GM10266 (cell line): ENCODE results near the gene CHN1.

Experiments
- DNase-seq: peaks from one replicate; pipeline ENCODE4 v3.0.0; 2012; ENCODE audit errors: extremely low spot score
- CTCF ChIP-seq: IDR thresholded peaks from 2 replicates; pipeline ENCODE4 v1.5.1; 2012; ENCODE audit warnings: mild to moderate bottlenecking, low read depth; ENCODE audit not compliant: control insufficient read depth, insufficient read depth; ENCODE audit errors: missing control alignments

Gene CHN1

GRCh38 chr2:175010848-175011254, 5.7 kb upstream of the CHN1 start:
- DNase-seq = no peak
- no peak for TF ChIP-seq CTCF

- DNase-seq = no peak
- TF ChIP-seq CTCF = no peak
Observed at GRCh38 chr2:175009917-175010621, 4.9 kb upstream of the CHN1 start.

- no peak for DNase-seq
- no peak for TF ChIP-seq CTCF
Observed at GRCh38 chr2:175008801-175009495, 3.8 kb upstream of the CHN1 start.

- no peak for DNase-seq
- no peak for TF ChIP-seq CTCF
Observed at GRCh38 chr2:175008009-175008408, 2.8 kb upstream of the CHN1 start.

- TF ChIP-seq CTCF = no peak
- DNase-seq = no peak
Observed at GRCh38 chr2:175007510-175007909, 2.3 kb upstream of the CHN1 start.

GRCh38 chr2:175006281-175006680, 1.1 kb upstream of the CHN1 start:
- no peak for DNase-seq
- no peak for TF ChIP-seq CTCF

GRCh38 chr2:175005733-175006264, 618 bp upstream of the CHN1 start:
- no peak for TF ChIP-seq CTCF
- DNase-seq = no peak
